OCI-LY3 (cell line): Measurements from ENCODE around the gene CD200R1L.
"Not testable (repeated sequence)": the region's sequence is repeated elsewhere in the genome, so short reads cannot be mapped to it uniquely, and the experiment has no call there.

Experiments used
- H2AFZ ChIP-seq: fragments of 200-600, 300-600 bp; shearing (Covaris generic); 2 replicates; pipeline ENCODE4 v1.6.0; 2014; ENCODE audit warnings: antibody characterized with exemption, low read depth, low read length
- H3K27ac ChIP-seq: fragments of 200-600, 300-600 bp; sonication (generic); 2 replicates; pipeline ENCODE4 v1.5.1; 2014; ENCODE audit warnings: mild to moderate bottlenecking, low read length, moderate library complexity, mixed read lengths
- H3K27me3 ChIP-seq: fragments of 200-600, 300-600 bp; sonication (generic); 2 replicates; pipeline ENCODE4 v1.6.1; 2014; ENCODE audit warnings: low read depth, low read length, mixed read lengths
- H3K36me3 ChIP-seq: fragments of 200-600, 300-600 bp; sonication (generic); replicated peaks from 2 replicates; pipeline ENCODE3; 2014; ENCODE audit warnings: low read depth, low read length, mixed read lengths
- H3K4me1 ChIP-seq: fragments of 300-600, 200-600 bp; sonication (generic); 2 replicates; pipeline ENCODE4 v1.6.1; 2014; ENCODE audit warnings: low read length, mixed read lengths
- H3K4me2 ChIP-seq: fragments of 200-600, 300-600 bp; sonication (generic); 2 replicates; pipeline ENCODE4 v1.6.1; 2014; ENCODE audit warnings: low read length, mixed read lengths
- H3K4me3 ChIP-seq: fragments of 300-600, 200-600 bp; sonication (generic); 2 replicates; pipeline ENCODE4 v1.5.1; 2014; ENCODE audit warnings: antibody characterized with exemption, mild to moderate bottlenecking, low read length, moderate library complexity
- H3K79me2 ChIP-seq: fragments of 300-600, 200-600 bp; shearing (Covaris generic); 2 replicates; pipeline ENCODE4 v1.6.1; 2014; ENCODE audit warnings: mild to moderate bottlenecking, low read length, mixed read lengths
- H3K9ac ChIP-seq: fragments of 300-600, 200-600 bp; shearing (Covaris generic); 2 replicates; pipeline ENCODE4 v1.6.0; 2014; ENCODE audit warnings: mild to moderate bottlenecking, low read length, moderate library complexity
- H3K9me3 ChIP-seq: fragments of 200-600, 300-600 bp; shearing (Covaris generic); 2 replicates; pipeline ENCODE4 v1.6.1; 2014; ENCODE audit warnings: low read length, mixed read lengths; ENCODE audit not compliant: insufficient read depth
- H4K20me1 ChIP-seq: fragments of 200-600, 300-600 bp; sonication (generic); 2 replicates; pipeline ENCODE4 v1.6.1; 2016; ENCODE audit warnings: low read length, mixed read lengths; ENCODE audit not compliant: insufficient read depth
- CTCF ChIP-seq: fragments of 200-600, 300-600 bp; sonication (generic); IDR thresholded peaks from 2 replicates; pipeline ENCODE4 v1.5.1; 2014; ENCODE audit warnings: antibody characterized with exemption, low read length, low read depth
- EZH2phosphoT487 ChIP-seq: fragments of 200-600 bp; shearing (Covaris generic); IDR thresholded peaks from 2 replicates; pipeline ENCODE4 v1.6.1; 2018; ENCODE audit warnings: antibody characterized with exemption, mixed run types, low read depth

Gene CD200R1L

GRCh38 chr3:112858410-112859069, 11.9 kb upstream of the CD200R1L start:
- H3K79me2 ChIP-seq: no peaks in the 10 kb centered on the region
- H3K27ac ChIP-seq: peak overlapping the region; percentile 87
- no peaks in the 10 kb centered on the region for H3K27me3 ChIP-seq
- TF ChIP-seq CTCF: peak; percentile 24; the same call in 1 of the 2 replicates
- TF ChIP-seq EZH2phosphoT487: no peak
- H3K4me3 ChIP-seq: peak overlapping the region; percentile 41
- peaks cover 8% of the 10 kb centered on the region for H3K36me3 ChIP-seq
- peaks cover 64% of the 10 kb centered on the region for H3K4me1 ChIP-seq
- no peaks in the 10 kb centered on the region for H4K20me1 ChIP-seq
- H3K9ac ChIP-seq: peak overlapping the region; percentile 55
- H3K9me3 ChIP-seq: no peaks in the 10 kb centered on the region
- H3K4me2 ChIP-seq: peak overlapping the region; percentile 51
- H2AFZ ChIP-seq: no peak overlapping the region

DNA sequence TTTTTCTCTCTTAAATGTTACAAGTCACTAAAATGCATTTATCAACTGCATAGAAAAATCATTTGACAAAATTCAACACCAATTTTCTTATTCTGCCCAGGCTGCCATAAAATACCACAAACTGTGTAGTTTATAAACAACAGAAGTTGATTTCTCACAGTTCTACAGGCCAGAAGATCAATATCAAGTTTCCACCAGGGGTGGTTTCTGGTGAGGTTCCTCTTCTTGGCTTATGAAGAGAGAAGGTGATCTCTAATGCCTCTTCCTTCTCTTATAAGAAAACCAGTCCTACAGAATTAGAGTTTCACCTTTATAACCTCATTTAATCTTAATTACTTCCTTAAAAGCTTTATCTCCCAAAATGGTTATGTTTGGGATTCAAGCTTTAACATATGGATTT, 10.9 kb upstream of the CD200R1L start:
- no peaks in the 10 kb centered on the region for H3K36me3 ChIP-seq
- no peaks in the 10 kb centered on the region for H3K79me2 ChIP-seq
- H2AFZ ChIP-seq: no peak overlapping the region
- H3K4me1 ChIP-seq: peaks cover 64% of the 10 kb centered on the region
- no peaks in the 10 kb centered on the region for H3K27me3 ChIP-seq
- H3K9me3 ChIP-seq: no peaks in the 10 kb centered on the region
- H3K4me2 ChIP-seq: peak overlapping the region; percentile 51
- H4K20me1 ChIP-seq: no peaks in the 10 kb centered on the region
- peak overlapping the region; percentile 55 for H3K9ac ChIP-seq
- H3K4me3 ChIP-seq: peak overlapping the region; percentile 41
- 0 out of 2 replicates have a peak, but pooled peaks have one; percentile 3 for TF ChIP-seq CTCF
- TF ChIP-seq EZH2phosphoT487: no peak
- H3K27ac ChIP-seq: peak overlapping the region; percentile 87

DNA sequence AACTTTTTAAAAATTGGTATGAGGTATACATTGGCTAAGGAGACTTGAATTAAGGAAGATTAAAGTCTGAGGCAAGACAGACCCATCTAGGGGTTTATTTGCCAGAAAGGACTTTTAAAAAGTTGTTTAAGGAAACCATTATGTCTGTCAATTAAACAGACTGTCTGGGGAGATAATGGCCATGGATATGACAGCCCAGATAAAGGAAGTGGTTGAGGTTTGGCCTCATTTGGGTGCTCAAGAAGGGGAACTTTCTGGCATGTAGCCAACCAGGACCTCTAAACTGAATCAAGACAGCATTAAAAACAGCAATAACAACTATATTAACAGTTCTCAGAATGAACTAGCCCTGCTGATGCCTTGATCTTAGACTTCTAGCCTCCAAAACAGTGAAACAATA, 9.9 kb upstream of the CD200R1L start:
- Histone ChIP-seq H3K27me3 (no peaks in the 10 kb centered on the region), H3K4me1 (peaks cover 56% of the 10 kb centered on the region), H3K9me3 (peaks cover 8% of the 10 kb centered on the region), H3K4me2 (peak overlapping the region; percentile 18), H3K9ac (no peak overlapping the region), H3K27ac (peak overlapping the region; percentile 87), H4K20me1 (no peaks in the 10 kb centered on the region), H3K4me3 (no peak overlapping the region), H3K36me3 (no peaks in the 10 kb centered on the region), H3K79me2 (no peaks in the 10 kb centered on the region), H2AFZ (no peak overlapping the region)
- TF ChIP-seq EZH2phosphoT487 (no peak), CTCF (no peak)

GRCh38 chr3:112855883-112856282, 9.2 kb upstream of the CD200R1L start:
- Histone ChIP-seq H3K27ac (no peak overlapping the region), H3K4me1 (peaks cover 50% of the 10 kb centered on the region), H3K9me3 (peaks cover 12% of the 10 kb centered on the region), H3K9ac (no peak overlapping the region), H4K20me1 (no peaks in the 10 kb centered on the region), H3K79me2 (no peaks in the 10 kb centered on the region), H3K4me3 (no peak overlapping the region), H2AFZ (no peak overlapping the region), H3K36me3 (no peaks in the 10 kb centered on the region), H3K4me2 (peak overlapping the region; percentile 18; the same call in 1 of the 2 replicates), H3K27me3 (no peaks in the 10 kb centered on the region)
- TF ChIP-seq CTCF (no peak), EZH2phosphoT487 (no peak)

DNA sequence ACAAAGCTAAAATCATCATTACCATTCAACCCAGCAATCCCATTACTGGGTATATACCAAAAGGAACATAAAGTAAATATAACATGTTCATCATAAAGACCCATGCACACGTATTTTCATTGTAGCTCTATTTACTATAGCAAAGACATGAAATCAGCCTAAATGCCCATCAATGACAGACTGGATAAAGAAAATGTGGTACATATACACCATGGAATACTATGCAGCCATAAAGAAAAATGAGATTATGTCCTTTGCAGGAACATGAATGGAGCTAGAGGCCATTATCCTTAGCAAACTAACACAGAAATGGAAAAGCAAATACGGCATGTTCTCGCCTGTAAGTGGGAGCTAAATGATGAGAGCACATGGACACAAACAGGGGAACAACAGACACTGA, 8.4 kb upstream of the CD200R1L start:
- H3K27ac ChIP-seq, H3K9ac ChIP-seq, H4K20me1 ChIP-seq, H3K4me2 ChIP-seq, H3K79me2 ChIP-seq, H2AFZ ChIP-seq, H3K4me3 ChIP-seq, H3K36me3 ChIP-seq, H3K27me3 ChIP-seq: not testable (repeated sequence)
- Histone ChIP-seq H3K4me1 (peaks cover 42% of the 10 kb centered on the region), H3K9me3 (peaks cover 14% of the 10 kb centered on the region)
